NCI-H345 treated with DMSO at 0.1 percent for 48 hours (cell line): ENCODE measurements around the gene CNDP2.
"Not testable (repeated sequence)": the region's sequence is repeated elsewhere in the genome, so short reads cannot be mapped to it uniquely, and the experiment has no call there.

Source experiments
- DNase-seq: peaks from one replicate; lab custom pipeline; 2025; ENCODE audit not compliant: unreplicated experiment; lab: John Stamatoyannopoulos, UW

CNDP2 gene

GRCh38 chr18:74565993-74566392 lies 69.8 kb downstream of the CNDP2 start:
- not testable (repeated sequence) for DNase-seq

DNA sequence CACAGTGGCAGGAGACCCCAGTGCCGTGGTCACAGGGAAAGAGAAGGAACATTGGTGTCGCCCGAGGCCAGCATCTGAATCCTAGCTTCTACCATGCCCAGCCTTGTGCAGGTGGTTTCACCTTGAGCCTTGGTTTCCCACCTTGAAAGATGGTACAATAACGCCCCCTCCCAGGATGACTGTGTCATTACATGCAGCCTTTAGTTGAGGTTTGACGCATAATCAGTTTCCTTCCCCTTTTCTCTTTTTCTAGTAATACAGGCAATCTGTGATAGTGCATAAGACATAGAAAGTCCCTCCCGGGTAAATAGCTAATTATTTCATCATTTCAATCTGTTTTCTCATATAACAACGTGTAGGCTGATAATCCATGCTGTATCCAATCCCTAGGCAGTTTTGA lies 71.7 kb downstream of the CNDP2 start:
- DNase-seq = no peak

DNA sequence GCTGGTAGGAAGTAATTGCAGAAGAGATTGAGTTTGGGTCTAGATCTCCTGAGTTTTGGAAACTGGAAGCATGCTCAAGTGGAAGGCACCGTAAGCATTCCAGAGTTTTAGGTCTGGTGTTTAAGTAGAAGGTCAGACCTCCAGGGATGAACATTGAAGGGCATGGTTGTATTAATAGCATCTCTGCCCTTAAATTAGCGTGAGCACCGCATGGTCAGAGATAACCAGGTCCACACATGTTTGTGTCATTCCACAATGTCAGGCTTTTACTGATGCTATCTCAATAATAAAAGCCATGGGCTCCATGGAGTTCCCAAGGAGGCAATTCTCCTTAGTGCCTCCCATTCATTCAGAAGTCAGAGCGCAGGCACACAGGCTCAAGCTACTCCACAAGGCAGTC lies 73.2 kb downstream of the CNDP2 start:
- no peak for DNase-seq

DNA sequence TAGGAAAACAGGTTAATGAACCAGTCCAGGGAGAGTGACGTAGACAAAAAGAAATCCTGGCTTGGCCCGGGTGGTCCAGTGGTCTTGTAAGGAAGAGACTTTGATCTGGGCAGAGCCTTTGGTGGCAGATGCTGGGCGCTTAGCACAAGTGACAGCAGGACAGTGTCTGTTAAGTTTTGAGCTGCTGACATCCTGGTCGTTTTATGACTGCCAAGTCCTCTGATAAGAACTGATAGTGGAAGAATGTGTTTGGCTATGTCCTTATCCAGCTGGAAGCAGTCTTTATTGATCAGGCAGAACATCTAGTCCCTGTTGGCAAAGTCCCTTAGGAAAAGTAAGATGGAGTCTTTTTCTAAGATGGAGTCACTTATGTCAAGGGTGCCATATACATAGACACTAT lies 74.1 kb downstream of the CNDP2 start:
- DNase-seq = no peak

GRCh38 chr18:74571895-74572680 lies 75.9 kb downstream of the CNDP2 start:
- no peak for DNase-seq

GRCh38 chr18:74573053-74573452 lies 76.9 kb downstream of the CNDP2 start:
- DNase-seq = no peak
